NOMO-1 treated with dmso at 0.1 percent for 144 hours (cell line): Measurements from ENCODE around the gene ARL2BP.
"Not testable (repeated sequence)": the region's sequence is repeated elsewhere in the genome, so short reads cannot be mapped to it uniquely, and the experiment has no call there.

Source experiments
- DNase-seq: peaks from one replicate; lab custom pipeline; 2025; ENCODE audit not compliant: unreplicated experiment; lab: John Stamatoyannopoulos, UW

The ARL2BP gene

GRCh38 chr16:57263541-57264351 is 18.7 kb downstream of the ARL2BP start:
- no peak for DNase-seq

GRCh38 chr16:57264381-57264780 is 19.3 kb downstream of the ARL2BP start:
- no peak for DNase-seq

DNA sequence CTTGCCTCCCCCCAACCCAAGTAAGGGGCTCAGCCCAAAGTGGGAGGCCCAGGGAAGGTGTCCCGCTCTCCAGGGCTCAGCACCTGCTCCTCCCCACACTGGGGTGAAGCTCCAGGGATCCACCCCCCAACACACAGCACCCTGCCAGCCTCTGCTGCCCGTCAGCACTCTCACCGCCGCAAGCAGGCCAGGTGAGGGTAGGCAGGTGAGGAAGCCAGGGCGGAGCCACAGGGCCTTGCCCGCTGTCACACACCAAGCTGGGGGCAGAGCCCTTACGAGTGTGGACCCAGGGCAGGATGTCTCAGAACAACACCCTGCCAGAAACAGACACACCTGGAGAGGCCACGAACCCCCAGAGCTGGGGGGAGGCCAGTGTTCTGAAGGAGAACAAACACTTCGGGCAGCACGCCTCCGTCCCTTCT is 19.9 kb downstream of the ARL2BP start:
- DNase-seq = no peak

GRCh38 chr16:57265850-57266530 is 20.9 kb downstream of the ARL2BP start:
- no peak for DNase-seq

- no peak for DNase-seq
Measured at GRCh38 chr16:57266531-57267260, 21.6 kb downstream of the ARL2BP start.

DNA sequence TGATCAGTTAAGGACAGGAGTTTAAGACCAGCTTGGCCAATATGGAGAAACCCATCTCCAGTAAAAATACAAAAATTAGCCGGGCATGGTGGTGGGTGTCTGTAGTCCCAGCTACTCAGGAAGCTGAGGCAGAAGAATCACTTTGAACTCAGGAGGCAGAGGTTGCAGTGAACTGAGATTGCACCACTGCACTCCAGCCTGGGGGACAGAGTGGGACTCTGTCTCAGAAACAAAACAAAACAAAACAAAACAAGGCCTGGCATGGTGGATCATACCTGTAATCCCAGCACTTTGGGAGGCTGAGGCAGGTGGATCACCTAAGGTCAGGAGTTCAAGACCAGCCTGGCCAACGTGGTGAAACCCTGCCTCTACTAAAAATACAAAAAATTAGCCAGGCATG is 22.3 kb downstream of the ARL2BP start:
- not testable (repeated sequence) for DNase-seq

DNA sequence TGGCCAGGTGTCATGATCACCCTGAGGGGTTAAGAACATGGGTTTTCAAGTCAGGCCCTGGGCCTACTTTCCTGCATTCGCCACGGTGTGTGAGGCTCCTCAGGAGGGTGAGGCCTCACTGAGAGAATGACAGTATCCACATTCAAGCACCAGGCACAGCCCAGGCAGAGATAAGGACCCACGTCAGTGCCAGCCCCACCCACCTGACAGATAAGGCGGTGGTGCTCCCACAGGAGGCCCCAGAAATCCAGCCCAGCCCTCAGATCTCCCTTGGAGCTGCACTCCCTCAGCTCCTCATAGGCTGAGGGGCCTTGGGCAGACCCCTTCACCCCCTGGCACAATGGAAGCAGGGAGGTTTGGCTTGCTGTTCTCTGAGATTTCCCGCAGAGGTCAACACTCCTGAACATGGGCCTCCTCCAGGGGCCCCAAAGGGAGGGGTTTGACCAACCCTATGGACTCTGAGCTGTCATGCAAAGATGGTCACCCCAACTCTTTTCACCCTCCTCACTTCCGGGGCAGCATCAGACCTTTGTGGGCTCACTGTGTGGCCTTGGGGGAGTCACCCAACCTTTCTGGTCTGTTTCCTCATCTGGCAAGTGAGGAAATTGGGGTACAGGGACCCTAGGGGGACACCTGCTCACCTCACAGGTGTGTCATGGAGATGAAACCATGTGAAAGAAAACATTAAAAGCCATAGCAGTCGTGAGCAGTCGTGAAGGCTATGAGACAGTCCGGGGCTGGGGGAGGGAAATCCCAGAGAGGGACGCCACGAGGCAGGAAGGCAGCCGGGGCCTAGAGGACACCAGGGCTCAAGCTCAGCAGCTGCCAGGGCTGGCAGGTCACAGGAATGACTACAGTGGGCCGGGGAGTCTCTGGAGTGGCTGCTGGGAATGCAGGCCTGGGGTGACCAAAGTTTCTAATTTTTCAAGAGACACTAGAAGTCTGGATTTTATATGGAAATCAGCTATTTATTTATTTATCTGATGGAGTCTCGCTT is 24.0 kb downstream of the ARL2BP start:
- no peak for DNase-seq

GRCh38 chr16:57270221-57271062 is 25.4 kb downstream of the ARL2BP start:
- DNase-seq = no peak

DNA sequence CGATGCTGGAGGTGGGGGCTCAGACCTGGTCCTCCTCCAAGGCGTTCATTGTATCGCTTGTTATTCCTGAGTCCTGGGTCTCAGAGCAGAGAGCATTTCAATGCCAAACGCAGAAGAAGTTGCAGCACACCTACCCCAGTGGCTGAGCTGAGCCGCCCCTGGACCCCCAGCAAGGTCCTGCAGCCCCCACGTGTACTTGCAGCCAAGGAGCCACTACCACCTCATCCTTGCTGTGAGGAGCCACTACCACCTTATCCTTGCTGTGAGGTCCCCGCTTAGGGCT is 25.9 kb downstream of the ARL2BP start:
- DNase-seq = no peak

- no peak for DNase-seq
Measured at GRCh38 chr16:57271867-57272495, 26.9 kb downstream of the ARL2BP start.

GRCh38 chr16:57273359-57273758 is 28.3 kb downstream of the ARL2BP start:
- no peak for DNase-seq

GRCh38 chr16:57273826-57274225 is 28.8 kb downstream of the ARL2BP start:
- no peak for DNase-seq

DNA sequence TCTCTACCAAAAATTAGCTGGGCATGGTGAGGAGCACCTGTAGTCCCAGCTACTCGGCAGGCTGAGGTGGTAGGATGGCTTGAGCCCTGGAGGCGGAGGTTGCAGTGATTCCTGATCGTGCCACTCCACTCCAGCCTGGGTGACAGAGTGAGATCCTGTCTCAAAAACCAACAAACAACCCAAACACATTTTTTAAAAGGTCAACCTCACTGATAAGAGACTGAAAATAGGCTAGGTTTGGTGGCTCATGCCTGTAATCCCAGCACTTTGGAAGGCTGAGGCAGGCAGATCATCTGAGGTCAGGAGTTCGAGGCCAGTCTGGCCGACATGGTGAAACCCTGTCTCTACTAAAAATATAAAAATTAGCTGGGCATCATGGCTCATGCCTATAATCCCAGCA is 30.9 kb downstream of the ARL2BP start:
- DNase-seq = not testable (repeated sequence)

DNA sequence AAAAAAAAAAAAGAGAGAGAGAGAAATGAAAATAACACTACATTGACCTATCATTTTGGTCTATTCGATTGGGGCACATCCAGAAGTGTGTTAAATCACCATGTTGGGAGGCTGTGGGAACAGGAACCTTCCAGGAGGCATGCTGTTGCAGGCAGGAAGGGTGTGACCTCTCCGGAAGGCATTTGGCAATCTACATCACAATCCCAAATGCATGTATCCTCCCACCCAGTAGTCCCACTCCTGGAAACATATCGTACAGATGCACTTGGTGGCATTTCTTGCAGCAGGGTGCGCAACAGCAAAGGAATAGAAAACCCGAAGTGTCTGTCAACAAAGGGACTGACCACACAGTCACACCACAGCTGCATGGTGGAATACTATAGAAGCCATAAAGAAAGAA is 31.5 kb downstream of the ARL2BP start:
- DNase-seq = no peak

GRCh38 chr16:57277586-57277985 is 32.5 kb downstream of the ARL2BP start:
- DNase-seq = no peak

- no peak for DNase-seq
Measured at GRCh38 chr16:57278494-57278893, 33.4 kb downstream of the ARL2BP start.

DNA sequence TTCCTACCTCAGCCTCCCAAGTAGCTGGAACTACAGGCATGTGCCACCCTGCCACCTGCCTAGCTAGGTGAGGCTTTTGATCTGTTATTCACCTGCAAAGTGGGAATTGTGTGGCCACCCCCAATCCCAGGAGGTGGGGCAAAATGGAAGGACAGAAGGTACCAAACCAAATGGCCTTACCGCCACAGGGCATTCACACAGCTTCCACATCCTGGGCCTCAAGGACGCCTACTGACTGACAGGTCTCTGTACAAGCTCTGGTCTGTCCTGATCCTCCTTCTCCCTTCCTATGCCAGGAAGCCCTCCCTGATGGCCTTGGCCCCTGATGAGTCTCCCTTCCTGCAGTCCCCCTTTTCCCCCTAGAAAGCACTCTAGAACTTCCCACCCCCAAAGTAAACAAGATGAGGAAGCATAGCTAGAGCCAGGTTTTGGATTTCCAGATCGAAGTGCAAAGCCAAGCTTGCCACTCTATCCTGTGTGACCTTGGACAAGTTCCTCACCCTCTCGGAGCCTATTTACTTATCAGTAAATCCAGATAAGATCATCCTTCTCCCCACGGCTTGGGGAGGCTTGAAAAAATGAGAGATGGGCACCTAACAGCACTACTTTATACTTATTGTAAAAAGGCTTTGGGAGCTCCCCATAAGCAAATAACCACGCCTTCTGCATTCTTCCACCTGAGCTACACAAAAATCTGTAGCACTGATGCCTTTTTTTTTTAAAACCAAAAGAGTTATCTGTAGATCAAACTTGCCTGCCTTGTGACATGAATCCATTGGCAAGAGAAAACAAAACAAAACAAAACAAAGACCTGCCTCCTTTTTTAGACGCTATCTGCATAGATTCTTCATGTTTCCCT is 35.0 kb downstream of the ARL2BP start:
- DNase-seq = no peak

DNA sequence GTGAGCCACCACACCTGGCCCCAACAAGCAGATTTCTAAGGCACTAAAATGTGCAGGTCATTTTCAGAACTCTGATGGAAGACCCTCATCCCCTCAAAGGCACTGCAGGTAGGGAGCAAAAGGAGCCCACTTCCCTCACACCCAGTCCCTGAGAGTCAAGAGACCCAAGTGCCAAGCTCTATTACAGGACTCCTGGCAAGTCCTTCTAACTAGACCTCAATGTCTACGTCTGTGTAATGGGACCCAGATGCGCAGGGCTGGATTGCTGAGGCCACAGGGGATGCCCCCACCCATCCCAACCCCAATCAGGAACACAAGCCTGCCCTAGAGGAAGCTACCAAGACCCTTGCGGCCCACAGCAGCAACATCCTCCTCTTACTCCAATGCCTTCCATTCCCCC is 36.7 kb downstream of the ARL2BP start:
- DNase-seq = no peak
